ENCODE results near the gene MAGEC3.

MAGEC3 gene

DNA sequence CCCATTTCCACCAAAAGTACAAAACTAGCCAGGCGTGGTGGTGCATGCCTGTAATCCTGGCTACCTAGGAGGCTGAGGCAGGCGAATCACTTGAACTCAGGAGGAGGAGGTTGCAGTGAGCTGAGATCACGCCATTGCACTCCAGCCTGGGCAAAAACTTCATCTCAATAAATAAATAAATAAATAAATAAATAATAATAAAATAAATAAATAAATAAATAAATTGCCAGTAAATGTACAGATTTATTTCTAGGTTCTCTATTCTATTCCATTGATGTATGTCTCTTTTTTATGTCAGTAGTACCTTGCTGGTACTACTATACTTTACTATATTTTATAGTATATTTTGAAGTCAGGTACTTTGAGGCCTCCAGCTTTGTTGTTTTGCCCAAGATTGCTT is 109.2 kb downstream of the MAGEC3 start:
- no peak for DNase-seq (ENCODE audit: low read depth)

Data from stimulated activated CD8-positive, alpha-beta memory T cell treated with anti-CD3 and anti-CD28 coated beads, Interleukin-15, amount 100 ng/mL, for 1 hour (primary cell).